Measurements from ENCODE around the gene CMTM6. TPM values are rescaled to one million over a fixed set of nuclear protein-coding genes. Genes with fewer than 3 reads are reported as not detected.

The CMTM6 gene
- total RNA-seq, 1 experiment from 2014 or later, result 39.7 TPM

- no peak for DNase-seq
- H3K4me3 ChIP-seq (ENCODE audit: low read depth, low read length), result no peak overlapping the region
- H3K4me3 Mint-ChIP-seq (ENCODE audit: unreplicated experiment), result no peak overlapping the region
- intact Hi-C loops (cut with micrococcal nuclease; ENCODE audit: unreplicated experiment), result no loop called here
- peaks cover 4% of the 10 kb centered on the region for H3K4me1 ChIP-seq
- no peaks in the 10 kb centered on the region for H3K27me3 Mint-ChIP-seq (ENCODE audit: insufficient read depth, unreplicated experiment)
- H3K4me1 Mint-ChIP-seq (ENCODE audit: low read depth, unreplicated experiment), result no peaks in the 10 kb centered on the region
- H3K9me3 Mint-ChIP-seq (ENCODE audit: unreplicated experiment), result no peaks in the 10 kb centered on the region
- peaks cover 29% of the 10 kb centered on the region for H3K36me3 Mint-ChIP-seq (ENCODE audit: insufficient read depth, unreplicated experiment)
- no peak for TF ChIP-seq CTCF (IDR thresholded peaks at IDR 0.05; ENCODE audit: insufficient read depth in 1 of 2, low read depth in 1 of 2, low read length in 1 of 2, severe bottlenecking in 1 of 2, unreplicated experiment in 1 of 2)
- BruUV-seq (replicated peaks), result no TSS peak
- ChIA-PET POLR2A (no interaction called here), CTCF (no interaction called here)
- no peaks in the 10 kb centered on the region for H3K9me3 ChIP-seq
- no peaks in the 10 kb centered on the region for H3K27me3 ChIP-seq (replicated peaks; ENCODE audit: control insufficient read depth, insufficient read depth, low read length)
- H3K27ac Mint-ChIP-seq (ENCODE audit: unreplicated experiment), result no peak overlapping the region
- H3K36me3 ChIP-seq (ENCODE audit: control insufficient read depth, insufficient read depth, low read length), result peaks cover 1% of the 10 kb centered on the region; the same call in 1 of the 2 replicates
These were observed 46.1 kb downstream of the CMTM6 start for GRCh38 chr3:32456429-32457130.

GRCh38 chr3:32455609-32456428, 46.8 kb downstream of the CMTM6 start:
- DNase-seq, result no peak
- Histone ChIP-seq H3K36me3 (ENCODE audit: control insufficient read depth, insufficient read depth, low read length) (peaks cover 1% of the 10 kb centered on the region; the same call in 1 of the 2 replicates), H3K9me3 (no peaks in the 10 kb centered on the region), H3K4me1 (no peaks in the 10 kb centered on the region), H3K4me3 (ENCODE audit: low read depth, low read length) (no peak overlapping the region), H3K27me3 (replicated peaks; ENCODE audit: control insufficient read depth, insufficient read depth, low read length) (no peaks in the 10 kb centered on the region)
- Mint-ChIP-seq H3K4me1 (ENCODE audit: low read depth, unreplicated experiment) (no peaks in the 10 kb centered on the region), H3K36me3 (ENCODE audit: insufficient read depth, unreplicated experiment) (peaks cover 26% of the 10 kb centered on the region), H3K9me3 (ENCODE audit: unreplicated experiment) (no peaks in the 10 kb centered on the region), H3K4me3 (ENCODE audit: unreplicated experiment) (no peak overlapping the region), H3K27ac (ENCODE audit: unreplicated experiment) (no peak overlapping the region), H3K27me3 (ENCODE audit: insufficient read depth, unreplicated experiment) (no peaks in the 10 kb centered on the region)
- no TSS peak for BruUV-seq (replicated peaks)
- CTCF ChIA-PET, result no interaction called here
- TF ChIP-seq CTCF (IDR thresholded peaks at IDR 0.05; ENCODE audit: insufficient read depth in 1 of 2, low read depth in 1 of 2, low read length in 1 of 2, severe bottlenecking in 1 of 2, unreplicated experiment in 1 of 2), result no peak
- intact Hi-C loops (cut with micrococcal nuclease; ENCODE audit: unreplicated experiment), result no loop called here
- POLR2A ChIA-PET, result no interaction called here

- H3K27me3 Mint-ChIP-seq (ENCODE audit: insufficient read depth, unreplicated experiment), result no peaks in the 10 kb centered on the region
- H3K4me1 Mint-ChIP-seq (ENCODE audit: low read depth, unreplicated experiment), result no peaks in the 10 kb centered on the region
- no peak overlapping the region for H3K4me3 ChIP-seq (ENCODE audit: low read depth, low read length)
- BruUV-seq (replicated peaks), result no TSS peak
- H3K36me3 Mint-ChIP-seq (ENCODE audit: insufficient read depth, unreplicated experiment), result peaks cover 30% of the 10 kb centered on the region
- no peak overlapping the region for H3K4me3 Mint-ChIP-seq (ENCODE audit: unreplicated experiment)
- CTCF ChIA-PET, result no interaction called here
- H3K27ac Mint-ChIP-seq (ENCODE audit: unreplicated experiment), result no peak overlapping the region
- H3K9me3 Mint-ChIP-seq (ENCODE audit: unreplicated experiment), result no peaks in the 10 kb centered on the region
- intact Hi-C loops (cut with micrococcal nuclease; ENCODE audit: unreplicated experiment), result no loop called here
- POLR2A ChIA-PET, result no interaction called here
- H3K27me3 ChIP-seq (replicated peaks; ENCODE audit: control insufficient read depth, insufficient read depth, low read length), result no peaks in the 10 kb centered on the region
- no peaks in the 10 kb centered on the region for H3K4me1 ChIP-seq
- no peak for TF ChIP-seq CTCF (IDR thresholded peaks at IDR 0.05; ENCODE audit: insufficient read depth in 1 of 2, low read depth in 1 of 2, low read length in 1 of 2, severe bottlenecking in 1 of 2, unreplicated experiment in 1 of 2)
- H3K36me3 ChIP-seq (ENCODE audit: control insufficient read depth, insufficient read depth, low read length), result peaks cover 1% of the 10 kb centered on the region; the same call in 1 of the 2 replicates
- no peak for DNase-seq
- no peaks in the 10 kb centered on the region for H3K9me3 ChIP-seq
These were observed 47.7 kb downstream of the CMTM6 start for GRCh38 chr3:32454731-32455608.
